GM08714 (cell line): ENCODE data around the gene SEMA3F.
"Not testable (repeated sequence)": the region's sequence is repeated elsewhere in the genome, so short reads cannot be mapped to it uniquely, and the experiment has no call there.

ENCODE experiments used
- H3K4me3 ChIP-seq: fragments of 200-500 bp; sonication (Bioruptor generic); 2 replicates; pipeline ENCODE4 v1.5.1; 2014; ENCODE audit warnings: mild to moderate bottlenecking, low read length, inconsistent platforms
- ZNF274 ChIP-seq: IDR thresholded peaks from 2 replicates; pipeline ENCODE4 v1.6.1; 2012; ENCODE audit warnings: mild to moderate bottlenecking, low read depth, low read length

Gene SEMA3F

DNA sequence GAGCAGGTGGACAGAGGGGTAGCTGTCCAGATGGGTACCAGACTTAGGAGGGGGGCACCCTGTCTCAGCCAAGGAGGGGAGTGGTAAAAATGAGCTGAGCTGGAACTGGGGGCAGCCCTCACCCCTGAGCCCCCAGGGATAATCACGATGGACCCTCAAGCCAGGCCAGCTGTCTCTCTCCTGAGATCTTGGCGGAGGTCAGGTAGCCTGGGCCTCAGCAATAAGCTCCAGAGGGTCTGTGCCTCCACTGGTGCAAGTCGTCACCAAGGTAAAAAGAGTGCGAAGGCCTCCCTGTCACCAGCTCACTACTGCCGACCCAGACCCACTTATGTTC lies 55.0 kb downstream of the SEMA3F start:
- no peak overlapping the region for H3K4me3 ChIP-seq
- TF ChIP-seq ZNF274 = no peak

DNA sequence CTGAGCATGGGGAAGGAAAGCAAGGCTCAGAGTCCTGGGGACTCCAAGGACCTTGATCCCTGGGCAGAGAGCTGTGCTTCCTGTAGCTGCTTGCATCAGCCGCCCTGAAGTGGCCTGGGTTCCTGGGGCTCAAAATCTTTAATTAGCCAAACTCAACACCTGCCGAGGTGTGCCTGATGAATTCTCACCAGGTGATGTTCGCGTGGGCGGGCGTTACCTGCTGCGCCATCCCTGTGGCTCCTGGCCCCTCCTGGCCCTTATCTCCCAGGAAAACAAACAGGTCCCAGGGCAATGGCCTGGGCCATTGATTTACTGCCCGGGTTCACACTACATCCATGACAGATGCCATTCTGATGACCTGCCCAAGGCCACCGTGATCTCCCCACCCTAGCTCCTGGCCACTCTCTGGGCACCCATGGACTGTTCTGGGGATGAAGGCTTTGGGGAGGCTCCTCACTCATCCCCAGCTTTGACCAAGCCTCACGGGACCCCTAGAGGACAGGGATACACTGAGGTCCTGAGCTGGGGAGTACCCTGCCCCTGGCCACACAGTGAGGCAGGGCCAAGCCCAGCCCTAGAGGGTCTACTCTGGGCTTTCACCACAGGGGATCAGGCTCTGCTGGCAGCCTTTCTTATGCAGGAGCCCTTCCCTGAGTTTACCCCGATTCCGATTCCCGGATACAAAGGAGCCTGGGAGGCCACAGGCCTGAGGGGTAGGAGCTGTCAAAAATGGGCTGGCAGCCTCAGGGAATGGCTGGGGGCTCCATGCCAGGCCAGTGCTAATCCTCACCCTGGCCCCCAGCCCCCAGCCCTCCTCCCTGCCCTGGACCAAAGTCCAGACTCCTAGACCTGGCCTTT lies 55.6 kb downstream of the SEMA3F start:
- no peak overlapping the region for H3K4me3 ChIP-seq
- no peak for TF ChIP-seq ZNF274

DNA sequence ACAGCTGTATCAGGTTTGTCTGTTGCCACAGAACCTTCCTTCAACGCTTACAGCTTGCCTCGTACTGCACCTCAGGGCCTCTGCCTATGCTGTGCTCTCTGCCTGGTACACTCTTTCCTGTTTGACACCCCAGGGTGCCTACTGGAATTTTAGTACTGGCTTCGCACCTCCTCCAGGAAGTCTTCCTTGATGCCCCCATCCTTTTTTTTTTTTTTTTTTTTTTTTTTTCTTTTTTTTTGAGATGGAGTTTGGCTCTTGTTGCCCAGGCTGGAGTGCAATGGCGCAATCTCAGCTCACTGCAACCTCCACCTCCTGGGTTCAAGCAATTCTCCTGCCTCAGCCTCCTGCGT lies 56.2 kb downstream of the SEMA3F start:
- not testable (repeated sequence) for H3K4me3 ChIP-seq

DNA sequence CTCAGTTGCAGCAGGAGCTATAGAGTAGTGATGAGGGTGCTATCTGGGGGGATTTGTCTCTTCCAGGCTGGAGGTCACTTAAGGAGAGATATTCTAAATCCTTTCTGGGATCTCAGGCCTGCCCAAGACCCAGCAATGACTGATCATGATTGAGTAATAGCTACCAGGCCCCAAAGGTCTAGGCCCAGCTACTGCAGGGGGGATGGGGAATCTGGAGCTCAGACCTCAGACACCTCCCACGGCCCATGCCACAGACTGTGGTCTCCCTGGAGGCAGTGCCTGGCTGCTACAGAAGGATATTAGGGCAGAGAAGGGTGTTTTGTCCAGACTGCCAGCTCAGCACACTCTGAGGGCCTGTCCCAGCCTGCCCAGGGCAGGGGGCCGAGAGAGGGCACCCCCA lies 56.8 kb downstream of the SEMA3F start:
- no peak overlapping the region for H3K4me3 ChIP-seq
- no peak for TF ChIP-seq ZNF274

DNA sequence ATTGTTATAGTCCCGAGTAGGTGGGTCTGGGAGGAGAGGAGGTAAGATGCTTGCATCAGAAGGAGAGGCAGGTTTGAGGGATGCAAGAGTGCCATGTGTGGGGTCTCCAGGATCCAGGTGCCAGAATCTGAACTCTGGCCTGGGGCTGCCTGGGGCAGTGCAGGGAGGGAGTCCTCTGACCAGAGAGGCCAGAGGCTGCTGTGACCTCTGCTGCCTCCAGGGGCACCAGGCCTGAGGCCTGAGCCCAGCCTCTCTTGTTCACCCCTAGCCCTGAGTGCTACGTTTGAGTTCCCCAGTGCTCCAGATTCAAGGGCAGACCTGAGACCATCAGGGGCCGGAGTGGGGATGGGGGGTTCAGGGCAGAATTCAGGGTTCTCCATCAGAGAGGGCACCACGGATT lies 57.4 kb downstream of the SEMA3F start:
- H3K4me3 ChIP-seq = no peak overlapping the region
- no peak for TF ChIP-seq ZNF274

DNA sequence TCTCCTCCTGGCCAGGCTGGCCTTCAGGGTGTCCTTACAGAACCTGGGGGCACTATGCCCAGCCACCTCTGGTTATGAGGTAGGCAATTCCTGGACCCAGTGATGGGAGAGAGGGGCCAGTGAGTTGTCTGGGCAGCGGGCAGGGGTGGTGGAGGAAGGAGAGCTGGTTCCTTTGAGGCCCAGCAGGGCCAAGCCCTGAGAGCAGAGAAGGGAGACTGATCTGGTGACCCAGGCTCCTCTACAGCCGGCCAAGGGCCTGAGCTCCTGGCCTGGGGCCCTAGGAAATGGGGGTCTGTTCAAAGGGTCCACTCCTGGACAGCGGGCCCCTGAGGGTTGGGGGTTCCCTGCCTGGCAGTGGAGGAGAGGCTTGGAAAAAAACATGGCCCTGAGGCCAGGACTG lies 57.8 kb downstream of the SEMA3F start:
- no peak for TF ChIP-seq ZNF274
- H3K4me3 ChIP-seq = no peak overlapping the region

DNA sequence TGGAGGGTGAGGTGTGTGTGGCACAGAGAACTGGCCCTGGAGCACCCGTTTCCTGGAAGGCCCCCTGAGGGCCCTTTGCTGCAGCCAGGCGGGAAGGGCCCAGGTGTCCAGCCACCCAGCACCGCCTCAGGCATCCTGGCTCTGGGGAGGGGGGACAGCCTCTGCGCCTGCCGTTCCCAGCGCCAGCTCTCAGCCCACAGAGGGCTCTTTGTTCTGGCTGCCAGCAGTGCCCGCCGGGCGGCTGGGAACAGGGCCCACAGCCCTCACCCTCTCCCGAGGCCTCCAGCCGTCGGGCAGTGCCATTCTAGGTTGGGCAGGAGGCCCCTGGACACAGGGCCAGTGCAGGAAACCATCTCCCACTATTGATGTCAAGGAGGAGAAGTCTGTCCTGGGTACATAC lies 58.2 kb downstream of the SEMA3F start:
- H3K4me3 ChIP-seq = no peak overlapping the region
- TF ChIP-seq ZNF274 = no peak

DNA sequence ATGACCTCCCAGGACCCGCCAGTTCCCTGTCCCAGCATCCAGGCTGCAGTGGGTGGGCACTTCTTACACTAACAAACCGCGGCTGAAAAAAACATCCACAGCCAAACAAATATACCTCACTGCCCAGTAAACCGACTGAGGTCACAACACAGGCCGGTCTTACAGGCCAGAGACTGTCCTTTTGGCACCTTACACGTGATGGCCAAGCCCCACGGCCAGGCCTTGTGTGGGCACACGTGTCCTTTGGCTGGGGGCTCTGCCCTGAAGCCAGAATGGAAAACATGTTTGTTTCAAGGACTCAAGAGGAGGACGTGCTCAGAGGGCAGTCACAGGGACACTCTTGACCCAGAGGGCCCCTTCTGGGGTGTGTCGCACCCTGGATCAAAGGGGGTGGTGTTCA lies 59.7 kb downstream of the SEMA3F start:
- TF ChIP-seq ZNF274 = no peak

DNA sequence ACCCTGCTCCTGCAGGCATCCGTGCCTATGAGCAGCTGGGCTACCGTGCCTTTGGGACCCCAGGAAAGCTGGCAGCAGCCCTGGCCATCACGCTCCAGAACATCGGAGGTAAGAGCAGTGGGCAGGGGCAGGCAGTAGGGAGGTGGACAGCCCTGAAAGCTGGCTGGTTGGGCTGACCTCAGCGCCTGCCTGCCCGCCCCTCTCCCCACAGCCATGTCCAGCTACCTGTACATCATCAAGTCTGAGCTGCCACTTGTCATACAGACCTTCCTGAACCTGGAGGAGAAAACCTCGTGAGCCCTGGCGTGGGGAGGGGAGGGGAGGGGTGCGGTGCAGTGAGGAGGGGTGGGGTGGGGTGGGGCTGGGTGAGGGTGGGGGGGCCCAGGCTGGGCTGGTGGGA lies 60.4 kb downstream of the SEMA3F start:
- TF ChIP-seq ZNF274 = no peak
- no peak overlapping the region for H3K4me3 ChIP-seq

More for the DNA sequence above, 59.7 kb downstream of the SEMA3F start:
- H3K4me3 ChIP-seq = no peak overlapping the region

DNA sequence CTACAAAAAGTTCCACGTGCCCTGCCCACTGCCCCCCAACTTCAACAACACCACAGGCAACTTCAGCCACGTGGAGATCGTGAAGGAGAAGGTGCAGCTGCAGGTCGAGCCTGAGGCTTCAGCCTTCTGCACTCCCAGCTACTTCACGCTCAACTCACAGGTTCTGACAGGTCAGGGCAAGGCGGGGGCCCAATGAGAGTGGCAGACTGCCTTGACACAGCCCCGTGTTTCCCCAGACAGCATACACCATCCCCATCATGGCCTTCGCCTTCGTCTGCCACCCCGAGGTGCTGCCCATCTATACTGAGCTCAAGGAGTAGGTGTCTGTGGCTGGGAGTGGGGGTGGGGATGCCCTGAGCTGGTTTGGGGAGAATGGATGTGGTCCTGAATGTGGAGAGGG lies 62.6 kb downstream of the SEMA3F start:
- TF ChIP-seq ZNF274 = no peak
- H3K4me3 ChIP-seq = no peak overlapping the region

DNA sequence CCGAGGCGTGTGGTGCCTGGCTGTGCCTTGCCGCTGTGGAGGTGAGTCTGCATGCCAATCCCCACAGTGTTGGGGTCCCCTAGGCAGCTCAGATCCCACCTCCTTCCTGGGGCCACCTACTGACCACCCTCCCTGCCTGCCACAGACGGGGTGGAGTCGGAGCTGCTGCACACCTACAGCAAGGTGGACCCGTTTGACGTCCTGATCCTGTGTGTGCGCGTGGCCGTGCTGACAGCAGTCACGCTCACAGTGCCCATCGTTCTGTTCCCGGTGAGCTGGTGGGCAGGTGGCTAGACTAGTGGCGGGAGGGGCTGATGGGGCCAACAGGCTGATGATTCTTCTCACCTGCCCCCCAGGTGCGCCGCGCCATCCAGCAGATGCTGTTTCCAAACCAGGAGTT lies 63.3 kb downstream of the SEMA3F start:
- no peak overlapping the region for H3K4me3 ChIP-seq
- TF ChIP-seq ZNF274 = no peak

DNA sequence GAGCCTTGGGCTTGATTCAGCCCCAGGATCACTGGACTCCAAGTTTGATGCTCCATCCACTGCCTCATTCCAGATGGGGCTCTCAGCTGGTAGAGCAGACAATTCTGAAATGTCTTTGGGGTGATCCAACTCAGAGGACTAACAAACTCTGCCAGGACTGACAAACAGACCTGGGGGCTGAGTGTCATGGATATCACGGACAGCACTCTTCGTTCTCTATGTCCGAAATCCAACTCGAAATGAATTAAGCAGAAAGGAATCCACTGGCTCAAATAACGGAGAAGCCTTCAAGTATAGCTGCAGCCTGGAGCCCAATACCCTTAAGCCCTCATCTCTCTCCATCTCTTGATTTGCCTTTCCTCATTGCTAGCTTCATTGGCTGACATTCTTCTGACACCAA lies 64.2 kb downstream of the SEMA3F start:
- H3K4me3 ChIP-seq = no peak overlapping the region
- TF ChIP-seq ZNF274 = no peak

DNA sequence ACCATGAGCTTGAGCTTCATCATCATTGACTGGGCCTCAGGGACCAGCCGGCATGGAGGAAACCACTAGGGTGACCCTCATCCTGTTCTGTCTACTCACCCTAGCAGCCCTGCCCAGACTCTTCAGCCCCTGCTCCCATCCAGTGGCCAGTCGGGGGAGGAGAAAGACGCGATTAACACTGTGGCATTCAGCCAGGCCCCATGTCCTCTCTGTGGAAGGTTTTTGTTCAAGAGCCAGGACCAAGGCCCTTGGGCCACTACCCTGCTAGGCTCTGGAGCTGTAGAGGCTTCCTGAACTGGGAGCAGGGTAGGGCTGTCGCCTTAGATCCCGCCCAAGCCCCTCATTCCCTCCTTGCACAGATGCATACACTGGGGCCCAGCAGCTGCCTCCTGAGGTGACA lies 65.0 kb downstream of the SEMA3F start:
- TF ChIP-seq ZNF274 = no peak

DNA sequence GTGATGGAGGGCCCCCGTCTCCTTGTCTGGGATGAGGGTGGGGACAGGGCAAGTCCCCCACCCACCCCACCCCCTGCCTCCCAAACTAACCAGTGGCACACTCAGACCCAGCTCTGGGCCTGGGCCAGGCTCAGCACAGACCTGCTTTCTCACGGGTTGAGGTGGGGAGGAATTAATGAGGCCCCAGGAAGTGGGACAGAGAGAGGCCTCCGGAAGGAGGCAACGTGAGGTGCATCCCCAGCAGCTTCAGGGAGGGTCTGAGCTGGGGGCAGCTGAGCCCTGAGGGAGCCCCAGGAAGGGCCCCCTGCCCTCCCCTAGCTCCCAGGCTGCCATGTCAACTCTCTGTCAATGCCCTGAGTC lies 65.9 kb downstream of the SEMA3F start:
- no peak for TF ChIP-seq ZNF274
- no peak overlapping the region for H3K4me3 ChIP-seq

More for the DNA sequence above, 65.0 kb downstream of the SEMA3F start:
- H3K4me3 ChIP-seq = no peak overlapping the region

DNA sequence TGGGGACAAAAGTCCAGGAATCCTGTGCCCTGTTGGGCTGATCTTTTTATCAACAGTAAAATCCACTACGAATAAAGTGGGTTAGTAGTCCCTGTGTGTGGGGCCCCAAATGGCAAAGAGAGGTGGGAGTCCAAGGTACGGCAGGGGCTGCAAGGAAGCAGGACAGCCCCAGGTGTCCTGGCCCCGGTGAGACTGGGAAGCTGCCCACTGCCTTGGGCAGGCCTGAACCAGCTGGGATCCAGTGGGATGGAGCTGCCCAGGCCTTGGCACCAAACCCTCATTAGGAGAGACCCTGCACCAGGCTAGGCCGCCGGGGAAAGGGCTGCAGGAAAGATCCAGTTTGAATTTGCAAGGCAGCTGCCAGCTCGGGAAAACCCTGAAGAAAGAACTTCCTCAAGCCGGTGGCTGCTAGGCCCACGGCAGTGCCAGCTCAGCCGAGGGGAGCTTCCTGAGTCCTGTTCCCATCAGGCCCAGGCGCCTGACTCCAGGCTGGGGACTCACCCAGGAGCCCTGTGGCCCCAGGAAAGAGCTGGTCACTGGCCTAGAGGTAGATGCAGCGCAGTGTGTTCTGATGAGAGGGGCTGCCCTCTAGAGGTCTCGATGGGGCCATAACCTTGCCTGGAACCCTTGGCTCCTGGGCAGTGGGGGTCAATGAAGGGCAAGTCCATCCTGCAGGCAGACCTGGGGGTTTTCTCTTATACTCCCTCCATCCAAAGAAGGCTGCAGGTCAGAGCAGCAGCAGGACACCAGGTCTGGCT lies 66.5 kb downstream of the SEMA3F start:
- no peak for TF ChIP-seq ZNF274
- H3K4me3 ChIP-seq = no peak overlapping the region

DNA sequence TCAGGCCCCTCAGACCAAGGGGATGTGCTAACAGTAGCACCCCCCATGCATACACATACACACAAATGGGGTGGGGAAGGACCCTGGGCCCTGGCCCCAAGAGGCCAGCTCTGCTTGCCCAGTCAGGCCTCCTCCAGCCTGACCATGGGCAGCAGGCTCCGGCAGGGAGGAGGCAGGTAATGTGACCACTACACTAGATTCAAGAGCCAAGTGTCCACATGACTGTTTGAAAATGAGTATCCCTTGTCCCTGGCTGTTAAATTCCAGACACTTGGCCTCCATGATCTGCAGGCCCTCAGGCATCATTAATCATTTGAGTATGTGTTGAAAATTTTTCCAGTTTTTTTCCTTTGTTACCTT lies 67.0 kb downstream of the SEMA3F start:
- no peak overlapping the region for H3K4me3 ChIP-seq
- no peak for TF ChIP-seq ZNF274

DNA sequence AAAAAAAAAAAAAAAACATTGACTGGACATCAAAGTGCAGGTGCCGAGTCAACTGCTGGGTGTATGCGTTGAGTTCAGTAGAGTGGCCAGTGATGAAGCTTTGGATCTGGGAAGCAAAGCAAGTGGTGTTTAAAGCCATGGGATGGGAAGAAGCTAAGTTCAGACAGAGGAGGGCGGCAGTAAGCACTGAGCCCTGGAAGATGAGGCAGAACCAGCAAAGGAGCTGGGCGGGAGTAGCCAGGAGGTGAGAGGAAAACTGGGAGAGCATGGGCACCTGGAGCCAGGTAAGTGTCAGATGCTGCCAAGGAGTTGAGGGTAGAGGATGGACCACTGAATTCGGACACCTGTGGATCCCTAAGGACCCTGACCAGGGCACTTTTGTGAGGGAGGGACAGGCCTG lies 69.5 kb downstream of the SEMA3F start:
- H3K4me3 ChIP-seq = no peak overlapping the region
- no peak for TF ChIP-seq ZNF274
